Hepatocyte (in vitro differentiated cells): ENCODE results near the gene FBF1.

Experiments
- EZH2 ChIP-seq: fragments of 200-600 bp; sonication (generic); IDR thresholded peaks from 2 replicates; pipeline ENCODE4 v1.6.1; 2016; ENCODE audit warnings: antibody characterized with exemption, mild to moderate bottlenecking, borderline replicate concordance
- TF ChIP-seq, protein P1 (sequence below): fragments of 200-600 bp; sonication (generic); IDR thresholded peaks from 2 replicates; pipeline ENCODE4 v1.5.1; 2016; ENCODE audit warnings: antibody characterized with exemption, mild to moderate bottlenecking; ENCODE audit not compliant: poor library complexity

DNA sequence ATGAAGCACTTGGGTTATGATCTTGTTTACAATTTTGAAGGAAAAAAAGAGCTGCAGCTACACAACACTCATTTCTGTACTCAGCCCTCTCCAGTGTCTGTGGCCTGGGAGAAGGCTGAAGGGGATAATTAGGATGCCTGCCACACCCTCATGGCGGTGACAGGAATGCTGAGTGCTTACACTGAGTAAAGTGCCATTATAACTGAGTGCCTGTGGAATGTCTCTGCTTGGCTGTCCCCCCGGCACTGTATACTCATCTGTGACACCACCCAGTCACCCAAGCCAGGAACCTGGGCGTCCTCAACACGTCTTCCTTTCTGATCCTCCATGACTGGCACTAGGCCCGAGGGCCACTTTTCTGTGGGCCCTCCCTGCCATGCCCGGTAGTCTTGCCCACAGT, 32.6 kb downstream of the FBF1 start:
- TF ChIP-seq, protein P1, sequence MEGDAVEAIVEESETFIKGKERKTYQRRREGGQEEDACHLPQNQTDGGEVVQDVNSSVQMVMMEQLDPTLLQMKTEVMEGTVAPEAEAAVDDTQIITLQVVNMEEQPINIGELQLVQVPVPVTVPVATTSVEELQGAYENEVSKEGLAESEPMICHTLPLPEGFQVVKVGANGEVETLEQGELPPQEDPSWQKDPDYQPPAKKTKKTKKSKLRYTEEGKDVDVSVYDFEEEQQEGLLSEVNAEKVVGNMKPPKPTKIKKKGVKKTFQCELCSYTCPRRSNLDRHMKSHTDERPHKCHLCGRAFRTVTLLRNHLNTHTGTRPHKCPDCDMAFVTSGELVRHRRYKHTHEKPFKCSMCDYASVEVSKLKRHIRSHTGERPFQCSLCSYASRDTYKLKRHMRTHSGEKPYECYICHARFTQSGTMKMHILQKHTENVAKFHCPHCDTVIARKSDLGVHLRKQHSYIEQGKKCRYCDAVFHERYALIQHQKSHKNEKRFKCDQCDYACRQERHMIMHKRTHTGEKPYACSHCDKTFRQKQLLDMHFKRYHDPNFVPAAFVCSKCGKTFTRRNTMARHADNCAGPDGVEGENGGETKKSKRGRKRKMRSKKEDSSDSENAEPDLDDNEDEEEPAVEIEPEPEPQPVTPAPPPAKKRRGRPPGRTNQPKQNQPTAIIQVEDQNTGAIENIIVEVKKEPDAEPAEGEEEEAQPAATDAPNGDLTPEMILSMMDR: no peak
- no peak for TF ChIP-seq EZH2
